NB4 (cell line): ENCODE measurements around the gene SHB.

Experiments used
- CTCF ChIP-seq: IDR thresholded peaks from one replicate; pipeline ENCODE4 v1.5.1; 2012; ENCODE audit warnings: low read depth, low read length
- POLR2A ChIP-seq: IDR thresholded peaks from 2 replicates; pipeline ENCODE4 v1.6.1; 2011; ENCODE audit warnings: mild to moderate bottlenecking; ENCODE audit not compliant: insufficient read length; ENCODE audit errors: extremely low read depth

GRCh38 chr9:37925006-37925405 lies 144.0 kb downstream of the SHB start:
- TF ChIP-seq CTCF (no peak), POLR2A (no peak)
